GM19193 (cell line): ENCODE measurements around the gene GIMAP1.

Experiments
- POLR2A ChIP-seq: IDR thresholded peaks from 4 replicates; pipeline ENCODE4 v1.6.1; 2011; ENCODE audit not compliant: insufficient read depth, insufficient read length; ENCODE audit errors: extremely low read depth

GIMAP1 gene

DNA sequence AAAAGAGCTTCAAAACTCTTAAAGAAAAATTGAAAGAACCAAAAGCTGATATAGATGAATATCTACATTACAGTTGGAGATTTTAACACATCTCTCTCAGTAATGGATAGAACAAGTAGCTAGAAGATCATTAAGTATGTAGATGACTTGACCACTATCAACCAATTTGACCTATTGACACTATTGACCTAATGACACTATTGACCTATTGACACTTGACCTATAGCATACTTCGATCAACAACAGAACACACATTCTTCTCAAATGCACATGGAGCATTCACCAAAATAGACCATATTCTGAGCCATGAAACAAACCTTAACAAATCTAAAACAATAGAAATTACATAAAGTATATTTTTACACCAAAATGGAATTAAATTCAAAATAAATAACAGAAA, 43.1 kb downstream of the GIMAP1 start:
- no peak for TF ChIP-seq POLR2A

DNA sequence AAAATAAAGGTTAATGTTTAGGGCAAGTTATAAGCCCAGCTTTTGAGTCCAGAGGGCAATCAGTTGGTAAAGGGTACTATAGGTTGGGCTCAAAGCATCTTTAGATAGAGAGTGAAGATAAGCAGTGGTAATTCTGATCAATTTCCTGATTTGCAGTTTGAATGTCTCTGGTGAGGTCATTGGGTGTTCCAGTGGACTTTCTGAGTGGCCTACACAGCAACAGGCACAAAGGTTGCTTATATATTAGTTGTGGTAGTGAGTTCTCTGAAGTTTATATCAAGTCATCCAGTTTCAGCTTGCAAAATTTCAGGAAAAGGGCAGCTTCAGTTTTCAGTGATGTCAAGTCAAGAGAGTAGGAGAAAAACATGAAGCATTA, 49.9 kb downstream of the GIMAP1 start:
- TF ChIP-seq POLR2A = no peak

DNA sequence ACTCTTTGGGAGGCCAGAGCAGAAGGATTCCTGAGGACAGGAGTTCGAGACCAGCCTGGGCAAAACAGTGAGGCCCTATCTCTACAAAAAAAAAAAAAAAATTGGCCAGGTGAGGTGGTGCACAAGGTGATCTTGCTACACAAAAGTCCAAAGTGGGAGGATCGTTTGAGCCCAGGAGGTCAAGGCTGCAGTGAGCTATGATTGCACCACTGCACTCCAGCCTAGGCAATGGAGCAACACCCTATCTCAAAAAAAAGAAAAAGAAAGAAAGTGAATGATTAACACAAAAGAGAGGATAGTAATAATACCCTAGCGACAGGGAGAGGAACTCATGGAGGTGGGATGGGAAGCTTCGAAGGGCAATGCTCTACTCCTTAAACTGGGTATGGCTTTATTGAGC, 53.4 kb downstream of the GIMAP1 start:
- no peak for TF ChIP-seq POLR2A
